Activated CD8-positive, alpha-beta memory T cell treated with anti-CD3 and anti-CD28 coated beads, Interleukin-2, amount 50 U/mL, for 4 hours (primary cell): ENCODE measurements around the gene METAP1.
"Not testable (repeated sequence)": the region's sequence is repeated elsewhere in the genome, so short reads cannot be mapped to it uniquely, and the experiment has no call there.

ENCODE experiments used
- DNase-seq: peaks from one replicate; pipeline ENCODE4 v3.0.0-alpha.2; 2020

Gene METAP1

GRCh38 chr4:98995183-98996055, at the start of gene METAP1:
TSS of gene METAP1 (plus strand) at chr4:98995721. CDS start at chr4:98995754, 33 bp downstream.
- DNase-seq: peak; percentile 97

- no peak for DNase-seq
Measured at GRCh38 chr4:98946359-98946758, 49.2 kb upstream of the METAP1 start.

- DNase-seq: no peak
Measured at GRCh38 chr4:98950925-98951324, 44.6 kb upstream of the METAP1 start.

GRCh38 chr4:98951710-98952109, 43.8 kb upstream of the METAP1 start:
- no peak for DNase-seq

- DNase-seq: no peak
Measured at GRCh38 chr4:98955229-98955628, 40.3 kb upstream of the METAP1 start.

- no peak for DNase-seq
Measured at GRCh38 chr4:98958065-98958464, 37.5 kb upstream of the METAP1 start.

GRCh38 chr4:98959411-98959810, 36.1 kb upstream of the METAP1 start:
- DNase-seq: no peak

- DNase-seq: no peak
Measured at GRCh38 chr4:98961770-98962169, 33.8 kb upstream of the METAP1 start.

GRCh38 chr4:98963538-98964433, 31.7 kb upstream of the METAP1 start:
- no peak for DNase-seq

GRCh38 chr4:98966926-98967325, 28.6 kb upstream of the METAP1 start:
- no peak for DNase-seq

GRCh38 chr4:98967786-98968329, 27.7 kb upstream of the METAP1 start:
- no peak for DNase-seq

GRCh38 chr4:98969878-98970785, 25.4 kb upstream of the METAP1 start:
- no peak for DNase-seq

- no peak for DNase-seq
Measured at GRCh38 chr4:98976716-98977115, 18.8 kb upstream of the METAP1 start.

GRCh38 chr4:98977557-98977956, 18.0 kb upstream of the METAP1 start:
- no peak for DNase-seq

GRCh38 chr4:98987720-98988119, 7.8 kb upstream of the METAP1 start:
- DNase-seq: no peak

GRCh38 chr4:98992835-98993234, 2.7 kb upstream of the METAP1 start:
- not testable (repeated sequence) for DNase-seq

- DNase-seq: no peak
Measured at GRCh38 chr4:98993419-98994071, 2.0 kb upstream of the METAP1 start.

- DNase-seq: no peak
Measured at GRCh38 chr4:98994474-98995182, 893 bp upstream of the METAP1 start.

- no peak for DNase-seq
Measured at GRCh38 chr4:98996056-98996764, 689 bp downstream of the METAP1 start.

- DNase-seq: no peak
Measured at GRCh38 chr4:98996765-98997068, 1.2 kb downstream of the METAP1 start.

GRCh38 chr4:98997166-98997565, 1.6 kb downstream of the METAP1 start:
- no peak for DNase-seq
